ENCODE measurements around the gene LUC7L2. TPM values are rescaled to one million over a fixed set of nuclear protein-coding genes. Genes with fewer than 3 reads are reported as not detected.

LUC7L2 gene
- total RNA-seq, 1 experiment from 2014 or later = 111 TPM

- Histone ChIP-seq H3K9me3 (ENCODE audit: insufficient read depth, low read depth) (0 out of 2 replicates have a peak, but pooled peaks cover 4% of the 10 kb centered on the region), H3K79me2 (ENCODE audit: low read depth) (no peaks in the 10 kb centered on the region), H3K36me3 (ENCODE audit: low read depth) (no peaks in the 10 kb centered on the region), H2AFZ (no peak overlapping the region), H3K27ac (no peak overlapping the region), H4K20me1 (ENCODE audit: insufficient read depth) (no peaks in the 10 kb centered on the region), H3K27me3 (ENCODE audit: insufficient read depth, low read depth) (no peaks in the 10 kb centered on the region), H3K4me2 (no peak overlapping the region), H3K4me1 (replicated peaks; ENCODE audit: insufficient read depth) (0 out of 2 replicates have a peak, but pooled peaks cover 3% of the 10 kb centered on the region), H3F3A (ENCODE audit: insufficient read depth, low read depth) (peaks cover 11% of the 10 kb centered on the region), H3K9me2 (ENCODE audit: insufficient read depth) (no peaks in the 10 kb centered on the region), H3K4me3 (no peak overlapping the region)
- TF ChIP-seq EZH2 (IDR thresholded peaks at IDR 0.05; ENCODE audit: low read depth) (no peak), CTCF (conservative IDR thresholded peaks at IDR 0.05) (no peak)
- CTCF ChIA-PET = no interaction called here
- intact Hi-C loops (cut with micrococcal nuclease; ENCODE audit: unreplicated experiment) = no loop called here
- DNase-seq = no peak
- BruUV-seq (replicated peaks) = no TSS peak
- POLR2A ChIA-PET (ENCODE audit: unreplicated experiment) = interaction anchor here (0.5 kb wide), 1 partner anchor 1367 kb away, joined by 5 read pairs; no protein-coding TSS in a partner anchor
Measured at GRCh38 chr7:139334399-139335150, 25.1 kb upstream of the LUC7L2 start.

GRCh38 chr7:139339025-139339424 is 20.7 kb upstream of the LUC7L2 start:
- DNase-seq = no peak
- Histone ChIP-seq H2AFZ (no peak overlapping the region; the same call in 1 of the 2 replicates), H3K4me2 (peak overlapping the region; percentile 91)

GRCh38 chr7:139339698-139340036 is 20.0 kb upstream of the LUC7L2 start:
- Histone ChIP-seq H3K36me3 (ENCODE audit: low read depth) (no peaks in the 10 kb centered on the region), H3K27me3 (ENCODE audit: insufficient read depth, low read depth) (no peaks in the 10 kb centered on the region), H3K4me1 (replicated peaks; ENCODE audit: insufficient read depth) (peaks cover 10% of the 10 kb centered on the region; the same call in 1 of the 2 replicates), H3K9me2 (ENCODE audit: insufficient read depth) (no peaks in the 10 kb centered on the region), H3K27ac (peak overlapping the region; percentile 93), H3F3A (ENCODE audit: insufficient read depth, low read depth) (peaks cover 22% of the 10 kb centered on the region), H3K4me3 (peak overlapping the region; percentile 80), H3K79me2 (ENCODE audit: low read depth) (peaks cover 28% of the 10 kb centered on the region), H4K20me1 (ENCODE audit: insufficient read depth) (no peaks in the 10 kb centered on the region), H3K9me3 (ENCODE audit: insufficient read depth, low read depth) (0 out of 2 replicates have a peak, but pooled peaks cover 4% of the 10 kb centered on the region), H2AFZ (peak overlapping the region; percentile 96), H3K4me2 (peak overlapping the region; percentile 91)
- intact Hi-C loops (cut with micrococcal nuclease; ENCODE audit: unreplicated experiment) = loop anchor here (1.0 to 10.0 kb wide), 6 partner anchors 108 to 587 kb away; partner anchors contain the start of genes UBN2 and ZC3HAV1
- CTCF ChIA-PET = no interaction called here
- POLR2A ChIA-PET (ENCODE audit: unreplicated experiment) = interaction anchor here (0.6 to 0.7 kb wide), 2 partner anchors 107 to 206 kb away, joined by 3 read pairs; no protein-coding TSS in a partner anchor
- no TSS peak for BruUV-seq (replicated peaks)
- DNase-seq = no peak
- TF ChIP-seq EZH2 (IDR thresholded peaks at IDR 0.05; ENCODE audit: low read depth) = no peak
- TF ChIP-seq CTCF (conservative IDR thresholded peaks at IDR 0.05) = no peak

More at GRCh38 chr7:139339025-139339424, 20.7 kb upstream of the LUC7L2 start:
- no peaks in the 10 kb centered on the region for H4K20me1 ChIP-seq (ENCODE audit: insufficient read depth)
- H3K4me3 ChIP-seq = peak overlapping the region; percentile 80; the same call in 1 of the 2 replicates
- peaks cover 24% of the 10 kb centered on the region for H3K79me2 ChIP-seq (ENCODE audit: low read depth)
- peak overlapping the region; percentile 93; the same call in 1 of the 2 replicates for H3K27ac ChIP-seq
- ChIA-PET POLR2A (ENCODE audit: unreplicated experiment) (interaction anchor here (0.7 kb wide), 1 partner anchor 270 kb away, joined by 3 read pairs; no protein-coding TSS in a partner anchor), CTCF (no interaction called here)
- BruUV-seq (replicated peaks) = no TSS peak
- 0 out of 2 replicates have a peak, but pooled peaks cover 4% of the 10 kb centered on the region for H3K9me3 ChIP-seq (ENCODE audit: insufficient read depth, low read depth)
- H3F3A ChIP-seq (ENCODE audit: insufficient read depth, low read depth) = peaks cover 22% of the 10 kb centered on the region
- no peaks in the 10 kb centered on the region for H3K9me2 ChIP-seq (ENCODE audit: insufficient read depth)
- intact Hi-C loops (cut with micrococcal nuclease; ENCODE audit: unreplicated experiment) = no loop called here
- TF ChIP-seq EZH2 (IDR thresholded peaks at IDR 0.05; ENCODE audit: low read depth) (no peak), CTCF (conservative IDR thresholded peaks at IDR 0.05) (no peak)
- H3K27me3 ChIP-seq (ENCODE audit: insufficient read depth, low read depth) = no peaks in the 10 kb centered on the region
- no peaks in the 10 kb centered on the region for H3K36me3 ChIP-seq (ENCODE audit: low read depth)
- H3K4me1 ChIP-seq (replicated peaks; ENCODE audit: insufficient read depth) = peaks cover 10% of the 10 kb centered on the region; the same call in 1 of the 2 replicates
